Effector memory CD8-positive, alpha-beta T cell (primary cell): ENCODE data around the gene HDAC10.

Experiments
- ATAC-seq: fragments of 150-1000 bp; cut with Tn5 transposase; replicated peaks from 2 replicates; pipeline ENCODE4 v1.10.0; 2021; ENCODE audit warnings: mild to moderate bottlenecking, moderate library complexity
- DNase-seq, 3 experiments: peaks; one replicate each; pipeline ENCODE4 v3.0.0; 2021
- H3K27ac Mint-ChIP-seq, 2 donors: one replicate each; pipeline ENCODE4 v1.8.0; 2022; ENCODE audit warnings: mild to moderate bottlenecking in 2 of 2, mixed read lengths in 2 of 2, moderate library complexity in 2 of 2
- H3K27me3 Mint-ChIP-seq, 2 donors: one replicate each; pipeline ENCODE4 v1.8.0; 2022; ENCODE audit warnings: mixed read lengths in 2 of 2
- H3K36me3 Mint-ChIP-seq: one replicate; pipeline ENCODE4 v1.8.0; 2022; ENCODE audit warnings: mild to moderate bottlenecking, moderate library complexity, mixed read lengths; ENCODE audit not compliant: insufficient read depth
- H3K4me1 Mint-ChIP-seq, 2 donors: one replicate each; pipeline ENCODE4 v1.8.0; 2022; ENCODE audit warnings: low read depth in 2 of 2, mixed read lengths in 2 of 2
- H3K4me3 Mint-ChIP-seq, 2 donors: one replicate each; pipeline ENCODE4 v1.8.0; 2022; ENCODE audit warnings: mild to moderate bottlenecking in 2 of 2, mixed read lengths in 2 of 2, moderate library complexity in 2 of 2
- H3K9me3 Mint-ChIP-seq, 2 donors: one replicate each; pipeline ENCODE4 v1.8.0; 2022; ENCODE audit warnings: mixed read lengths in 2 of 2

The HDAC10 gene

DNA sequence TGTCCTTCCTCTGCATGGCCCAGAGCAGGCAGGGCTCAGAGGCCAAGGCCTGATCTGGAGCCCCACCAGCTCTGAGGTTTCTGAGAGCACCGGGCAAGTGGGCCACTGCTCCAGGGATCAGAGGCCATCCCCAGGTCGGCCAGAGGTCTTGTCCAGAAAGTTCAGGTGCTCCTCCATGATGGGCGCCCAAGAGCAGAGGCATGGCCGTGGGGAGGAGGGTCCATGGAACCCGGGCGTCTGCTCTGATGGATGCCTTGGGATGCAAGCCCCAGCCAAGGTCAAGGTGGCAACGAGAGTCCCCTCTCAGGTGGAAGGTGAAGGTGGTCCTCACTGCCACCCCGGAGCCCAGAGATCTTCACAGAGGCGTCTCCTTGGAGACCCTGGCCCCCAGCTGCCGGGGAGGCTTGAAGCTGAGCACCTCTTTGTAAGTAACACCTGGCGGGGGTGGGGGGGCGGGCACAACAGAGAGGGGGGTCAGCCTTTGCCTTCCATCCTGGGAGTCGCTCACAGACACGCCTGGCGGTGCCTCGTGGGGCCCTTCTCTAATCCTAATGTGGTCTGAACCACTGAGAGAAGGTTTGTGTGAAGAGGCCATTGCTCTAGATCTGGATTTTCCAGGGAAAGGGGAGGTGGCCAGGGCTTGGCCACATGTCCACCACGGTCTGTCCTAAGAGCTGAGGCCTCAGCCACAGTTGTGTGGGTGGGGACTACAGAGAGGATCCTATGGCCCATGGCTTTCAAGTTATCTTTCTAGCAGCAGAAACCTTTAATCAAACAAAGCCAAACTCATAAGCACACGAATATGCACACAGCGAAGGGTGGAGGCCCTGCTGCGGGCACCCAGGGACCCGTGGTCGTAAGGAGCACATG, 2.2 kb upstream of the HDAC10 start:
- H3K4me3 Mint-ChIP-seq, result no peak overlapping the region

DNA sequence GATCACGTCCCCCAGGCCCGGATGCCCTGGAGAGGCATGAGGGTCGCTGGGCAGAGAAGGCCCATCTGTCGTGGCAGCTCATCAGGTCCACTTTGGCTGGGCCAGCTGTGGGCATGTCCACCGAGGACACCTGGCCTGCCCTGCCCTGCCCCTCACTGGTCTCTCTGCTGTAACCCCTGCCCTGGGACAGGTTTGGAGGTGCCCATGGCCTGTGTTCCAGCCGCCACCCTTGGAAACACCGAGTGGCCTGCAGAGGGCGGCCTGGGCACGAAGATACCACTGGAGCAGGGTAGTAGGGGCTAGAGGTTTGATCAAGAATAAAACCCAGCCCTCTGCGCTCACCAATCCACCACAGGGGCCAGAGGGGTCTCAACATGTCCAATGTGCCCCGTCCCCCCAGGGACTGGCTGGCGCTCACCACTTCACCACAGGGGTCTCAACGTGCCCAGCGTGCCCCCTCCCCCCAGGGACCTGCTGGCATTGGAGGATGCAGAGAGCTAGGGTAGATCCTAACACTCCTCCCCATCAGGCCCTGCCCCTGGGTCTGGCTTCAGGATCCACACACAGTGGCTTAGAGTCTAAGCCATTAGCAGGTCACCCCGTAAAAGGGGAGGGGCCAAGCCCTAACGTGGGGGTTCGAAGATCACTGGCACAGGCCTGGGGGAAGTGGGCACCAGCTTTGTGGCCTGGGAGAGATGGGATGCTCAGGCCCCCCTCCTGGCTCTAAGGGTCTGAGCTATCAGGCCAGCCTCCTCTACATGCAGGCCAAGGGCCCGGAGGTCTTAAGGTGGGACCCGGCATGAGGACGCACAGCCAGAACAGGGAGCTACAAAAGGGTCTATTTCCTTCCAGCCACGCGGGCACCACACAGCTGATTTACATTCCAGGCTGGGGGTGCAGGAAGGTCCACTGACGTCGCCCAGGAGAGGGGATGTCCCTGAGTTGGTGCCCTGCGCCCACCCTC, 1.3 kb upstream of the HDAC10 start:
- peak overlapping the region; percentile 35 to 79 for H3K4me3 Mint-ChIP-seq
- ATAC-seq, result peak; percentile 65
- H3K36me3 Mint-ChIP-seq, result peaks cover 11% of the 10 kb centered on the region
- DNase-seq, result peak; percentile 68 to 77 (median 69)
- no peaks in the 10 kb centered on the region for H3K9me3 Mint-ChIP-seq
- H3K27me3 Mint-ChIP-seq, result peaks cover 0 to 5% of the 10 kb centered on the region in 2 donors
- H3K4me1 Mint-ChIP-seq, result peaks cover 6 to 17% of the 10 kb centered on the region in 2 donors
- H3K27ac Mint-ChIP-seq, result no peak overlapping the region

More for the DNA sequence above, 2.2 kb upstream of the HDAC10 start:
- peaks cover 4% of the 10 kb centered on the region for H3K36me3 Mint-ChIP-seq
- no peaks in the 10 kb centered on the region for H3K9me3 Mint-ChIP-seq
- H3K4me1 Mint-ChIP-seq, result peaks cover 0 to 11% of the 10 kb centered on the region in 2 donors
- peak overlapping the region in 1 of 2 donors; percentile 12 for H3K27ac Mint-ChIP-seq
- DNase-seq (no peak), ATAC-seq (no peak)
- H3K27me3 Mint-ChIP-seq, result peaks cover 0 to 14% of the 10 kb centered on the region in 2 donors

DNA sequence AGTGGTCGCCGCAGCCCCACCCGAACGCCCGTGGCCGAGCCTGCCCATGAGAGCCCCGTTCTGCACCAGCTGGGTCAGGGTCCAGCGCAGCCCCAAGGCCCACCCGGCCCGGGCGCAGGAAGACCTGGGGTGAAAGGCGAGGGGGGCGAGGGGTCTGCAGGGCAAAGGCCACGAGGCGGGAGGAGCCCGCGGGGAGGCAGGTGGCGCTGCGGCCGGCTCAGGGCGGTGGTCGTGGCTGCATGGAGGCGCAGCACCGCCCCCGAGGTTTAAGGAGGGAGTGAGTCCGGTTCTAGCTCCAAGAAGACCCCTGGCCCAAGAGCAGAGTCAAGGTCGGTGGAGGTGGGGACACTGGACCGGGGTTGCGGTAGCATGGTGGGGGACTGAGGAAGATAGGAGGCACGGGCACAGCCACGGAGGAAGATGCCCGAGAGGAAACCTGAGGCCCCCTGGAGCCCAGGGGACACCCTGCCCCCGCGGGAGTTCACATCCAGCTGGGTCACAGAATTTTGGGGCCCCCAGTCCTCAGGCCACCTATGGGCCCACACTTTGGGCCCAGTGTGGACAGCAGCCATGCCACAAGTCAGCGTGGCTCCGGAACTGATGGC, 514 bp upstream of the HDAC10 start:
- DNase-seq, result peak in 2 of 3 experiments; percentile 22 to 40
- H3K36me3 Mint-ChIP-seq, result peaks cover 19% of the 10 kb centered on the region
- H3K4me1 Mint-ChIP-seq, result peaks cover 8 to 18% of the 10 kb centered on the region in 2 donors
- H3K27me3 Mint-ChIP-seq, result no peaks in the 10 kb centered on the region
- H3K4me3 Mint-ChIP-seq, result peak overlapping the region; percentile 35 to 79
- ATAC-seq, result peak; percentile 11
- H3K9me3 Mint-ChIP-seq, result no peaks in the 10 kb centered on the region
- H3K27ac Mint-ChIP-seq, result no peak overlapping the region

DNA sequence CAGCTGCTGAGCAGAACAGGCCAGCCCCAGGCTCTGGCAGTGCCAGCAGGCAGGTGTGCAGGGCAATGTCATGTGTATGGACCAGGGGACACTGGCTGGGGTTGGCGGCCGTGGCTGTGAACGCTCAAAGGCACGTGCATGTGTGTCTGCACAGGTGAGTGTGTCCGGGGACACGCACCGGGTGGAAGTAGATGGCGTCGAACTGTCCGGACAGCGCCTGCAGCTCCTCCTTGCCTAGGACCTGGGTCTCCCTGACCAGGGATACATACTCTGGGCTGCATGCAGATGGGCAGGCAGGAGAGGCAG, 863 bp downstream of the HDAC10 start:
- DNase-seq (no peak), ATAC-seq (no peak)
- Mint-ChIP-seq H3K4me3 (peak overlapping the region; percentile 66 to 79), H3K36me3 (peaks cover 19% of the 10 kb centered on the region), H3K27ac (peak overlapping the region in 1 of 2 donors; percentile 65), H3K4me1 (peaks cover 8 to 18% of the 10 kb centered on the region in 2 donors), H3K27me3 (no peaks in the 10 kb centered on the region), H3K9me3 (no peaks in the 10 kb centered on the region)

DNA sequence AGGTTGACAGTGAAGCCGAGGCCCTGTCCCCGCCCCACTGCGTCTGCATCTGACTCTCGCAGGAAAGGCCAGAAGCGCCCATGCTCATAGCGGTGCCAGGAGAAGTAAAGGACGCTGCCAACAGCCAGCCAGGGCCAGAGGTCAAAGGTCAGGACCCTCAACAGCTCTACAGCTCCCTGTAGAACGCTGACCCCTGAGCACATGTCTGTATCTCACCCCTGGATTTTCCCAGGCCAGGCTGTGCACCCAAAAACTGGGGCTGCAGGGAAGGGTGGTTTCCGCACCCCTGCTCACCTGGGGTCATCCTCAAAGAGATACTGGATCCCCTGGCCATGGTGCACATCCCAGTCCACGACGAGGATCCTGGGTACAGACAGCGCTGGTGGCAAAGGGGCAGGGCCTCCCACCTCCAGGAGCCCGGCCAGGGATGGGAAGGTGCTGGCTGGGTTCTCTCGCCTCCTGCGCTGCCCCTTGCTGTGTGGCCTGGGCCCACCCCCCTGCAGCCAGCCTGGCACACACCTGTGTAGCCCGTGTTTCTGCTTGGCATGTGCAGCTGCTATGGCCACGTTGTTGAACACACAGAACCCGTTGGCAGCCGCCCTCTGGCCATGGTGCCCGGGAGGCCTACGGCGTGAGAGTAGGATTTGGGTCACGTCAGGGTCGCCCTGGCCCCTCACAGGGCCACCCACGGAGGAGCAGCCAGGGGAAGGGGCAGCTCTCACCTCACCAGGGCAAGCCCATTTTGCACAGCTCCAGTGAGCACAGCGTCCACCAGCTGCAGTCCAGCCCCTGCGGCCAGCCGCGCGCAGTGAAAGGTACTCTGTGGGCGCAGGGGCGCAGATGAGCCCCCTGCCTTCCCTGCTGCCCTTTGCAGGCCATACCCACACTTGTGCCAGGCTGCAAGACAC, 1.5 kb downstream of the HDAC10 start:
- no peak for DNase-seq
- Mint-ChIP-seq H3K27me3 (no peaks in the 10 kb centered on the region), H3K36me3 (peaks cover 24% of the 10 kb centered on the region), H3K27ac (peak overlapping the region in 1 of 2 donors; percentile 65), H3K4me1 (peaks cover 13 to 21% of the 10 kb centered on the region in 2 donors), H3K4me3 (peak overlapping the region; percentile 66 to 79), H3K9me3 (no peaks in the 10 kb centered on the region)
- no peak for ATAC-seq

DNA sequence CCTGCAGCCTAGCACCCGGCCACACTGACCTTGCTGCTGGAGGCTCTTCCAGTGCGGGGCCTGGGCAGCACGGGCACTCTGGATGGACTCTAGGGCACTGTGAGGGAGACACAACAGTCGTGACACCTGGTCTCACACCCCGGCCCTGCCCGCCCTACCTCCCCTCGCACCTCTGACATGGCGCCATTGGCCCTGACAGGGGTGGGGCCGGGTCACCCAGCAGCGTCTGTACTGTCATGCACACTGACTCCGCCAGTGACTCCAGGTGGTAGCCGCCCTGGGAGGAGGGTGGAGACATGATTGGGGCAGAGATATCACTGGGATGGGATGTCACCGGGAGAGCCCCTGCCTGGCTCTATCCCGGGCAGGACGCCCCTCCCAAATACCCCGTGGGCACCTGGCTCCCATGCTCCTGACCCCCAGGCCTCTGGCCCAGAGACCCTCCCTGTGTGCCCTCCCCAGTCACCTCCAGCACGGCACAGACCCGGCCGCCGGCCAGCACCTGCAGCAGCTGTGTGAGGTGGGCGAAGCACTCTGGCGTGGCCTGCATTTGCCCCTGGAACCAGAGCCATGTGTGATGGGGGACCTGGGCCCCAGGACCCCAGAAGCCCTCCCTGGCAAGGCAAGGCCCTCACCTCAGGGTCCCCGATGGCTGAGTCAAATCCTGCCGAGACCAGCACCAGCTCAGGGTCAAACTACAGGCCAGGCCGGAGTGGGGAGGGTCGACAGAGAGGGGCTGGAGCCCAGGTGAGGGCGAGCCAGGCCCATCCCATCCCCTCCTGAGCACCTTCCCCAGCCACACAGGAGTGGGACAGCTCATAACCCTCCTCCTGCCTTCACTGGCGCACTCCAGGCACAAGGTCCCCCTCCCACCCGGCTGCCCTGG, 2.6 kb downstream of the HDAC10 start:
- DNase-seq (no peak), ATAC-seq (no peak)
- Mint-ChIP-seq H3K9me3 (no peaks in the 10 kb centered on the region), H3K27me3 (no peaks in the 10 kb centered on the region), H3K36me3 (peaks cover 25% of the 10 kb centered on the region), H3K27ac (peak overlapping the region; percentile 95 to 96), H3K4me1 (peaks cover 23 to 26% of the 10 kb centered on the region in 2 donors), H3K4me3 (peak overlapping the region; percentile 69 to 72)

DNA sequence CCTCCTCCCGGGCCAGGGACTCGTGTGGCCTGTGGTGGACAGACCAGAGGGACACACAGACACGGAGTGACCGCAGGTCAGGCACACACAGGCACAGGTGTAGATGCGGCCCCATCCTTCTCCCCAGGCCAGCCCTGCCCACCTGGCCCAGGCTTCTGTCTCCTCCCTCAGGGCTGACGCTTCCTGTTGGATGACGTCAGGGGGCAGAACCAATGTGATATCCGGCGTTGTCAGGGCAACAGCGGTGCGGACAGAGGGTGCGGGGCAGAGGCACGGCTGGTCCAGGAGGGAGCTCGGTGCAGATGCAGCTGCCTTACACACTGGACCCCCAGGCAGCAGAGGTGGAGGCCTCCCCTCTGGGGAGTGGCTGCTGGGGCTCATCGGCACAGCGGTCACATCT, 3.3 kb downstream of the HDAC10 start:
- H3K9me3 Mint-ChIP-seq, result no peaks in the 10 kb centered on the region
- peak; percentile 18 for ATAC-seq
- H3K36me3 Mint-ChIP-seq, result peaks cover 25% of the 10 kb centered on the region
- no peaks in the 10 kb centered on the region for H3K27me3 Mint-ChIP-seq
- peak; percentile 67 to 71 (median 69) for DNase-seq
- H3K27ac Mint-ChIP-seq, result peak overlapping the region; percentile 95 to 96
- peak overlapping the region; percentile 69 to 72 for H3K4me3 Mint-ChIP-seq
- H3K4me1 Mint-ChIP-seq, result peaks cover 27 to 29% of the 10 kb centered on the region in 2 donors

DNA sequence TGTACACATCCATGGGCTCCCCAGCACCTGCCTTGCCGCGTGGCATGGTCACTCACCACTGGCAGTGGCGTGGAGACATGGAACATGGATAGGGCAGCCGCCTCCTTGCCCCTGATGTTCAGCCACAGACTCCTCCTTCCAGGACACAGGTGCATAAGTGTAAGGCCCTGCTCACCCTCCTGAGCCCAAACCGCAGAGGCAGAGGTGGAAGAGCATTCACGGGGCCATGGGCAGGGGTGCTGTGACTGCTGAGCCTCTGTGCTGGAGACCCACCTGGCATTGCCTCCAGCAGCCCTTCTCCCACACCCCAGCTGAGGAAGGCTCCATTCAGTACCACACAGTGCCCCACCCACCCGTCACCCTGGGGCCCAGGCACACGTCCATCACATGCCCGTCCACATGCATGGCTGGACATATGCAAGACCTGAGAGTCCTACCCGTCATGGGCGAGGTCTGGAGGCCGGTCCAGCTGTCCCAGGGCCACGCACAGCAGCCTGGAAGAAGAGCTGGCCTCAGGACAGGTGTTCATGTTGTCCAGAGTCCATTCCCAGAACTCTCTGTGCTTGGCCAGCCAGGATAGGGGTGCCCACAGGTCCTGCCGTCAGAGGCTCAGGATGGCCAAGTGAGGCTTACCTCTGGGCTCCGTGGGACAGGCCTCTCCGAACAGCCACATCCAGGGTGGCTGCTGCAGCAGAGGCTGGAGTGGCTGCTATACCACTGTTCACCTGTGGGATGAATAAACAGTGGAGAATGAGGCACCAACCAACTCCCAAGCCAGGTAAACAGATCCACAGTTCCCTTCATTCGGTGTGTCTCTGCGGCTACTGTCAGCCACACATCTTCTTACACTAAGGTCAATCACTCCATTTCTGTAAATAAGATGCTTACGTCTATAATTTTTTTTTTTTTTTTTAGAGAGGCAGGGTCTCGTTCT, 4.6 kb downstream of the HDAC10 start:
- ATAC-seq (no peak), DNase-seq (no peak)
- peaks cover 28 to 39% of the 10 kb centered on the region in 2 donors for H3K4me1 Mint-ChIP-seq
- H3K27ac Mint-ChIP-seq, result peak overlapping the region in 1 of 2 donors; percentile 97
- peak overlapping the region in 1 of 2 donors; percentile 86 for H3K4me3 Mint-ChIP-seq
- no peaks in the 10 kb centered on the region for H3K9me3 Mint-ChIP-seq
- peaks cover 27% of the 10 kb centered on the region for H3K36me3 Mint-ChIP-seq
- H3K27me3 Mint-ChIP-seq, result no peaks in the 10 kb centered on the region

DNA sequence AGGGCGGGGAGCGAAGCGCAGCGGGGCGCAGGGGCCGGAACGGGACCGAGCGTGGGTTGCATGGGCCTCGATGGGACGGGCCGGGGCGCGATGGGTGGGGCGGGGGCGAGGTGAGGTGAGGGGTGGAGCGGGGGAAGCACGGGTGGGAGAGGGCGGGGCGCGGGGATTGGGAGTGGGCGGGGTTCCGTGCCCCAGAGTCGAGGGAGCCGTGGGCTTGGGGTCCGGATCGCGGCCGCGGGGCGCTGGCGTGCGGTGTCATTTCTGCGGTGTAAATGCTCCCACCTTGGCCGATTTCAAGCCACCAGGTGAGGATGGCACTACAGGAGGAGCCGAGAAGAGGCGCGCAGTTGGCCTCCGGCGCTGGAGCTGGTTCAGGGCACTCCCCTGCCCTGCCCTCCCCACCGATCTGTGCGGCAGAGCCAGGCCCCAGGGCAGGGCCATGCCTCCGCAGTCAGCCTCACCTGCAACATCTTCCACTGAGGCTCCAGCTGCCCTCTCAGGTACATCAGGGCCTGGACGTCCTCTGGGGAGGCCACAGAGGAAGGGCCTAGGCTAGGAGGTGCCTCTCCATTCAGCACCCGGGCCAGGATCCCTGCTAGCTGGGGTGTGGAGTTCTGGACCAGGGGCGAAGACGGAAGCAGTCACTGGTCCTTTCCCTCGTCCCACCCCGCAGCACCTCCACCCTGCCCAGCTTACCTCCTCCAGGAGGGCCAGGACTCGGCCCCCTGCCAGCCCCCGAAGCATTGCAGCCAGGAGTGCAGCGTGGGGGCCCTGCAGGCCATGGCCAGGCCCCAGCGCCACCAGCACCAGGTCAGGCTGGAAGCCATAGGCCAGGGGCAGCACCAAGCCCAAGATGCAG, 5.6 kb downstream of the HDAC10 start:
- Mint-ChIP-seq H3K9me3 (no peaks in the 10 kb centered on the region), H3K27ac (peak overlapping the region; percentile 97 to 99), H3K4me1 (peaks cover 31 to 46% of the 10 kb centered on the region in 2 donors), H3K36me3 (peaks cover 36% of the 10 kb centered on the region), H3K4me3 (peak overlapping the region; percentile 86 to 97), H3K27me3 (no peaks in the 10 kb centered on the region)
- DNase-seq (no peak), ATAC-seq (no peak)

DNA sequence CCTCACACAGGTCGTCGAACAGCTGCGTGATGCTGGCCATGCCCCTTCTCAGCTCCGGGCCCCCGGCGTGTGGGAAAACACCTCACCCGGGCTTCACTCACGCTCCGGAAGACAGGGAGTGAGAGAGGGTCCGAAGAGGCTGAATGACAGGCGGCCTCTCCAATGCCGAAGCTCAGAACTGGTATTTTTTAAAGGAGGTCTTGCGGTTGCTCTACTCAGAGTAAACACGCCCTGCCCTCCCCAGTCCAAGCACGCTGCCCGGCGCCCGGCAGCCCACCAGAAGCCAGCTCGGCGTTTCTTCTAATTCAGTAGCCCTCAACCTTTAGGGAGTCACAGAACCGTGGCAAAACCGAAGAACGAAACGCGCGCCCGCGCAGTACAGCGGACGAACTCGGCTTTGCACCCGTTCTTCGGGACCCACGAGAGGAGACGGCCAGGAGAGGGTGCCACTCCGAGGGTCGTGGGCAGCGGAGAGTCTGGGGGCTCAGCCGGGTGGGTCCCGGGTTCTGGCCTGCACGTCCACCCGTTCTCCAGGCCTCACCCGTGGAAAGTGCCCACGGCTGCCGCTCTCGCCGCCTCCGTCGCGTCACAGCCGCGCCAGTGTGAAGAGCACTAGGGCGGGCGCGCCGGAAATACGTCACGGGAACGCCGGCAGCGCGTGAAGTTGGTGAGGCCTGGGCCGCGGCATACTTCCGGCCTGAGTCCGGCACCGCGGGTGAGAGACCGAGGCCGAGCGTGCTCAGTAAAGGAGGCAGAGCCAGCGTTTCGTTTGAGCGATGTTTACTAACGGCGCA, 6.4 kb downstream of the HDAC10 start, which contains the start of gene TUBGCP6:
TUBGCP6 (minus strand) TSS at position 604 of the 794 bp plus-strand sequence; CDS start at position 40, 564 bp downstream.
- ATAC-seq (peak; percentile 77), DNase-seq (peak; percentile 86 to 89 (median 88))
- Mint-ChIP-seq H3K27ac (peak within 1 kb of the TSS; percentile 97 to 99), H3K27me3 (no peaks in the 10 kb centered on the region), H3K4me3 (peak within 1 kb of the TSS; percentile 86 to 97), H3K9me3 (no peaks in the 10 kb centered on the region), H3K4me1 (peaks cover 25 to 46% of the 10 kb centered on the region in 2 donors), H3K36me3 (peaks cover 43% of the 10 kb centered on the region)
